Stimulated activated effector memory CD8-positive, alpha-beta T cell treated with anti-CD3 and anti-CD28 coated beads, Interleukin-12 subunit alpha, Interleukin-12 subunit beta, amount 100 ng/mL, for 72 hours (primary cell): ENCODE data around the gene SEC14L6.
A peak's percentile ranks its signal among the peaks of the same experiment; 100 is the strongest.

Experiments
- ATAC-seq: fragments of 150-1000 bp; cut with Tn5 transposase; 2 replicates; pipeline ENCODE4 v1.10.0; 2021
- DNase-seq, 2 donors: peaks; one replicate each; pipeline ENCODE4 v3.0.0; 2021 to 2022; ENCODE audit warnings: low spot score in 2 of 2
- H3K27ac Mint-ChIP-seq: one replicate; pipeline ENCODE4 v1.8.0; 2022; ENCODE audit warnings: mild to moderate bottlenecking, mixed read lengths
- H3K36me3 Mint-ChIP-seq: one replicate; pipeline ENCODE4 v1.8.0; 2022; ENCODE audit warnings: mild to moderate bottlenecking, mixed read lengths
- H3K4me1 Mint-ChIP-seq: one replicate; pipeline ENCODE4 v1.8.0; 2022; ENCODE audit warnings: mixed read lengths
- H3K4me3 Mint-ChIP-seq: one replicate; pipeline ENCODE4 v1.8.0; 2022; ENCODE audit warnings: mild to moderate bottlenecking, mixed read lengths
- H3K9me3 Mint-ChIP-seq: one replicate; pipeline ENCODE4 v1.8.0; 2022; ENCODE audit warnings: mixed read lengths

The SEC14L6 gene

DNA sequence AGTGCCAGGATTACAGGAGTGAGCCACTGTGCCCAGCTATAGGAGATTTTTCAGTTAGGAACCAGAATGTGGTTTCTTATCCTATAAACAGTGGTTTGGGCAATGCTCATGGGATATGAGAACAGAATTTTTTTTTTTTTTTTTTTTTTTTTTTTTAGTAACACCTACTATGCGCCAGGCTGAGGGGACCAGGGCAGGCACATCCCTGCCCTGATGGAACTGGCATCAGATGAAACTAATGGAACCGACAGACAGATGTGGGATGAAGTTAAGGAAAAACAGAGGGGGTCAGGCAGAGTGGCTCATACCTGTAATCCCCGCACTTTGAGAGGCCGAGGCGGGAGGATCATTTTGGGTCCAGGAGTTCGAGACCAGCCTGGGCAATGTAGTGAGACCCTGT is 45.9 kb downstream of the SEC14L6 start:
- no peaks in the 10 kb centered on the region for H3K36me3 Mint-ChIP-seq

DNA sequence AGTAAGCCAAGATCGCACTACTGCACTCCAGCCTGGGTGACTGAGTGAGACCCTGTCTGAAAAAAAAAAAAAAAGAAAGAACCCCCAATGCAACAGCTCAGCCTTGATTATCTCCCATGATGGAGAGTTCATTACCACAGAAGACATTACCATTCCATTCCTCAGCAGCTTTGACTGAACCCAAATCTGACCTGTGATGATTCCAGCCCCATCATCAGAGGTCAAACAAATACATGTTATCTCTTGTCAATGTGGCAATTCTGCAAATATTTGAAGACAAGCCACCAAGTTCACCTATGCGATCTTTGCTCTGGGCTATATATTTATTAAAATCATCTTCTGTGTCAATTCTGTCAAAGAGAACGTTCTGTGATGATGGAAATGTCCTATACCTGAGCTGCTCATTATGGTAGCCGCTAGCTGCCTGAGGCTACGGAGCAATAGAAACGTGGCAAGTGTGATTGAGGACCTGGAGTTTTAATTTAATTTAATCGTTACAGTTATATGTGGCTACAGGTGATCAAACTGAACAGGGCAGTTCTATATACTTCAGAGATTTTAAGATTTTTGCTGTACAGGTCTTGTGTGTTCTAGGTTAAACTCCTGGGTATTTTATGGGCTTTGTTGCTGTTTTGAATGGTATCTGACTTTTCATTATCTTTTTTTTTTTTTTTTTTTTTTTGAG is 48.9 kb downstream of the SEC14L6 start:
- no peaks in the 10 kb centered on the region for H3K9me3 Mint-ChIP-seq
- no peak for ATAC-seq
- H3K27ac Mint-ChIP-seq, result no peak overlapping the region
- DNase-seq, result no peak
- no peak overlapping the region for H3K4me3 Mint-ChIP-seq
- H3K36me3 Mint-ChIP-seq, result no peaks in the 10 kb centered on the region
- H3K4me1 Mint-ChIP-seq, result no peaks in the 10 kb centered on the region

More for the DNA sequence above, 45.9 kb downstream of the SEC14L6 start:
- Mint-ChIP-seq H3K4me1 (no peaks in the 10 kb centered on the region), H3K27ac (no peak overlapping the region), H3K9me3 (no peaks in the 10 kb centered on the region), H3K4me3 (no peak overlapping the region)
- ATAC-seq (no peak), DNase-seq (no peak)

GRCh38 chr22:30495041-30495784 is 51.3 kb downstream of the SEC14L6 start:
- ATAC-seq (no peak), DNase-seq (no peak)
- Mint-ChIP-seq H3K4me3 (no peak overlapping the region), H3K36me3 (no peaks in the 10 kb centered on the region), H3K4me1 (no peaks in the 10 kb centered on the region), H3K27ac (no peak overlapping the region), H3K9me3 (no peaks in the 10 kb centered on the region)

DNA sequence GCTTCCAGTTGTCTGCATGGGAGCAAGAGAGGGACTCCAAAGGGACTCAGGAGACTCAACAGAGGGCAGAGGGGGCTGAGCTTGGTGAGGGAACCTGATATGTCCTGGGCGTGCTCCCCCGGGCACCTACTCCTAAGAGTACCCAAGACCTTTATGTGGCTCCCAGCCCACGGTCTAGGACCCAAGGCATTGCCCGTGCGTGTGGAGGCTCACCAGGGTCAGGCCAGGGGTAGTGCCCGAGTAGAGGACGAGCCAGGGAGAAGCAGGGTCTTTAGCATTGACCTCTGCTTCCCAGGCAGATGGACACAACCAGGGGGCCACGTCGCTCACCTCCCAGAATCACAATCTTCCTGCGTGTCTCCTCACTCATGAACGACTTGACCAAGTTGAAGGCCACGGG is 54.4 kb downstream of the SEC14L6 start:
- ATAC-seq, result no peak
- no peak for DNase-seq
- Mint-ChIP-seq H3K4me1 (no peaks in the 10 kb centered on the region), H3K36me3 (no peaks in the 10 kb centered on the region), H3K9me3 (no peaks in the 10 kb centered on the region), H3K4me3 (no peak overlapping the region), H3K27ac (no peak overlapping the region)

DNA sequence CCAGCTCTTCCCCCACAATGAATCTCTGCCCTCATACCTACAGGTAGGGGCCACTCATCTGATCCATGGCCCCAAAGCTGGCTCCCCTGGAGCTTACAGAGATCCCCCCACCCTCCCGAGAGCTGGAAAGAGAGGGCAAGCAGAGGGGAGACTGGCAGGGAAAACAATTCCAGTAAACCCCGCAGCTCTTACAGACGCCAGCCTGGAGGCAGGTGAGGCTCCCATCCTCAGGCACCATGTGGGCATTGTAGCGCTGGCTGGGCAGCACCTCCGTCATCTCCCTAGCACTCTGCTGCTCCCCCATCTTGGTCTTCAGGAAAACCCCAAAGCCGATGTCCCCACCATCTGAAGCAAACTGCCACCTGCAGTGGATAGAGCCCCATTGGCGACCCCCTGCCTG is 55.2 kb downstream of the SEC14L6 start:
- H3K36me3 Mint-ChIP-seq, result no peaks in the 10 kb centered on the region
- H3K27ac Mint-ChIP-seq, result no peak overlapping the region

DNA sequence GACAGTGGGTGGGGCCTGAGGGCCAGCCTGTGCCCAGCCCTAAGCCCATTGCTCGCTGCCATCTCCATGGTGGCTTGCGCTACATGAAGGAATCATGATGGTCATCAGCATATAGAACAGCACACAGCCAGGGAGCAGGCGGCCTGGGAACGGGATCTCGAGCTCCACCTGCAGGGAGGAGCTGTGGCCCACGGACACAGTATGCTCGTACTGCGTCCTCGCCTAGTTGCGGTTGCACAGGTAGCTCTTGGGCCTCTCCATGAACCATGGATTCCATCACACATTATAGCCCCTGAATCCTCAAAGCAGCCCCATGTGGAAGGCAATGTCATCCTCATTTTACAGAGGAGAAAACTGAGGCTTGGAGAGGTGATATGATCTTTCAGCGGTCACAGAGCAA is 56.1 kb downstream of the SEC14L6 start:
- Mint-ChIP-seq H3K9me3 (no peaks in the 10 kb centered on the region), H3K36me3 (peaks cover 6% of the 10 kb centered on the region)

More for the DNA sequence above, 55.2 kb downstream of the SEC14L6 start:
- DNase-seq, result no peak
- ATAC-seq, result no peak
- no peaks in the 10 kb centered on the region for H3K4me1 Mint-ChIP-seq
- no peaks in the 10 kb centered on the region for H3K9me3 Mint-ChIP-seq
- H3K4me3 Mint-ChIP-seq, result no peak overlapping the region

GRCh38 chr22:30488121-30488520 is 58.4 kb downstream of the SEC14L6 start:
- no peaks in the 10 kb centered on the region for H3K9me3 Mint-ChIP-seq
- ATAC-seq (no peak), DNase-seq (no peak)
- no peaks in the 10 kb centered on the region for H3K4me1 Mint-ChIP-seq
- H3K27ac Mint-ChIP-seq, result no peak overlapping the region
- peaks cover 6% of the 10 kb centered on the region for H3K36me3 Mint-ChIP-seq
- no peak overlapping the region for H3K4me3 Mint-ChIP-seq

More for the DNA sequence above, 56.1 kb downstream of the SEC14L6 start:
- DNase-seq, result no peak
- no peak for ATAC-seq
- Mint-ChIP-seq H3K4me3 (no peak overlapping the region), H3K27ac (no peak overlapping the region), H3K4me1 (no peaks in the 10 kb centered on the region)

DNA sequence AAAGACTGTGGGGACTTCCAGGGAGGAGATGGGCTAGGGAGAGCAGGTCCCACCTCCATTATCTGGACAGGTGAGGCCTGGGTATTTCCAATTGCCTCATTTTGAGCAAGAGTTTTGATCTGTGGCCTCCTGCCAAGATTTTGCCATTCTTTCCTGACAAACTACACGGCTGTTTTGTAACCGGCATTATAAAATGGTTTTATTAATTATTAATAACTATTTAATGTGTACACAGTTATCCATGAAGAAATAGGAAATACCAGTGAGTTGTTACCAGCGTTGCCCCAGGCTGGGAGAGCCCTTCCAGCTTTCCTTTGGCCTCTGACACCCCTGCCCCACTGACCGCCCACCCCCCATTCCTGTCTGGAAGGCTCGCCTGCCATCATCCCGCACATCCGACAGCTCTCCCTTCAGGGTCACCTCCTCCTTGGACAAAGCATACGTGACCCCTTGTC is 59.9 kb downstream of the SEC14L6 start:
- ATAC-seq (no peak), DNase-seq (no peak)
- no peaks in the 10 kb centered on the region for H3K9me3 Mint-ChIP-seq
- no peak overlapping the region for H3K27ac Mint-ChIP-seq
- no peaks in the 10 kb centered on the region for H3K4me1 Mint-ChIP-seq
- H3K36me3 Mint-ChIP-seq, result peaks cover 6% of the 10 kb centered on the region
- H3K4me3 Mint-ChIP-seq, result no peak overlapping the region

DNA sequence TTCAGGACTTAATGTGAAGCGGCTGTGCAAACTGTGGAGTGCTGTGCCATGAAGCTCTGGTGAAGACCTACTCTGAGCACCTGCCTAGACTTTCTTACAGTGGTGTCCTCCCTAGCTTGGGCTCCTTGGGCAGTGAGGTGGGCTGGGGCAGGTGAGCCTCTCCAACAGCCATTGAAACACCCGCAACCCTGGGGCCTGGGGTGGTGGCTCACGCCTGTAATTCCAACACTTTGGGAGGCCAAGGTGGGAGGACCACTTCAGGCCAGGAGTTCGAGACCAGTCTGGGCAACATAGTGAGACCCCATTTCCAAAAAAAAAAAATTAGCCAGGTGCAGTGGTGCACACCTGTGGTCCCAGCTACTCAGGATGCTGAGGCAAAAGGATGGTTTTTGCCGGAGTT is 60.4 kb downstream of the SEC14L6 start:
- DNase-seq (no peak), ATAC-seq (no peak)
- Mint-ChIP-seq H3K4me1 (no peaks in the 10 kb centered on the region), H3K4me3 (no peak overlapping the region), H3K36me3 (peaks cover 6% of the 10 kb centered on the region), H3K9me3 (no peaks in the 10 kb centered on the region), H3K27ac (no peak overlapping the region)

DNA sequence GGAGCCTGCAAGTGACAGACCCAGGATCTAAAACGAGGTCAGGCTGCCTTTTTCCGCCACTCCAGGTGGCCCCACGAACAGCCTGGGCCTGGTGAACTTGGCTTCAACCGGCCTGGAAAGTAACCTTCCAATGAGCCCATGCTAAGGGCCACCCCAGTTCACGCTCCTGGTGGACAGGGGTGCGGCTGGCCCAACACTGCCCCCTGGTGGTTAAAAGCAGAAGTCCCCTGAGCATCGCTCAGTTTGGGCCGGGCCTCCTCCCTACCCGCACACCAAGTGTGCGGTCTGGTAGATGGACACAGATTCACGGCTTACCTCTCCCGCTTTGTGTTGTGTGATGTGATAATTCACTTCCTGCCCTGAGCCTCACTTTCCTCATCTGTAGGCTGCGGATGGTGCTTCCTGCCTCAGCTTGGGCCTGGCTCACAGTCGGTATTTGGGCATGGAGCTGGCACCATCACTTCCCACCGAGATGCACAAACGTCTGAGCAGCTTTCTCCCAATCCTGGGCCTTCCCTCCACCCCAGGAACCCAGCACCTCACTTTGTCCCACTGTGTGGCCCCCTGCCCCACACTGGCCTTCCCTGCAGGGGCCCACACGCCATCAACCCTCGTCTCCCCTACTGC is 61.1 kb downstream of the SEC14L6 start:
- ATAC-seq (peak; percentile 96), DNase-seq (peak; percentile 84 to 89)
- no peak overlapping the region for H3K4me3 Mint-ChIP-seq
- H3K27ac Mint-ChIP-seq, result no peak overlapping the region
- no peaks in the 10 kb centered on the region for H3K9me3 Mint-ChIP-seq
- H3K36me3 Mint-ChIP-seq, result peaks cover 6% of the 10 kb centered on the region
- H3K4me1 Mint-ChIP-seq, result no peaks in the 10 kb centered on the region

- H3K9me3 Mint-ChIP-seq, result no peaks in the 10 kb centered on the region
- ATAC-seq (no peak), DNase-seq (no peak)
- H3K36me3 Mint-ChIP-seq, result peaks cover 6% of the 10 kb centered on the region
- no peak overlapping the region for H3K27ac Mint-ChIP-seq
- H3K4me1 Mint-ChIP-seq, result no peaks in the 10 kb centered on the region
- no peak overlapping the region for H3K4me3 Mint-ChIP-seq
Measured at GRCh38 chr22:30483169-30483568, 63.4 kb downstream of the SEC14L6 start.

- ATAC-seq (no peak), DNase-seq (no peak)
- Mint-ChIP-seq H3K4me1 (no peaks in the 10 kb centered on the region), H3K4me3 (no peak overlapping the region), H3K27ac (no peak overlapping the region), H3K9me3 (no peaks in the 10 kb centered on the region), H3K36me3 (peaks cover 6% of the 10 kb centered on the region)
Measured at GRCh38 chr22:30481711-30482110, 64.8 kb downstream of the SEC14L6 start.

GRCh38 chr22:30479981-30480380 is 66.6 kb downstream of the SEC14L6 start:
- no peak overlapping the region for H3K27ac Mint-ChIP-seq
- DNase-seq, result no peak
- no peaks in the 10 kb centered on the region for H3K4me1 Mint-ChIP-seq
- no peak overlapping the region for H3K4me3 Mint-ChIP-seq
- no peaks in the 10 kb centered on the region for H3K36me3 Mint-ChIP-seq
- no peaks in the 10 kb centered on the region for H3K9me3 Mint-ChIP-seq
- ATAC-seq, result no peak

DNA sequence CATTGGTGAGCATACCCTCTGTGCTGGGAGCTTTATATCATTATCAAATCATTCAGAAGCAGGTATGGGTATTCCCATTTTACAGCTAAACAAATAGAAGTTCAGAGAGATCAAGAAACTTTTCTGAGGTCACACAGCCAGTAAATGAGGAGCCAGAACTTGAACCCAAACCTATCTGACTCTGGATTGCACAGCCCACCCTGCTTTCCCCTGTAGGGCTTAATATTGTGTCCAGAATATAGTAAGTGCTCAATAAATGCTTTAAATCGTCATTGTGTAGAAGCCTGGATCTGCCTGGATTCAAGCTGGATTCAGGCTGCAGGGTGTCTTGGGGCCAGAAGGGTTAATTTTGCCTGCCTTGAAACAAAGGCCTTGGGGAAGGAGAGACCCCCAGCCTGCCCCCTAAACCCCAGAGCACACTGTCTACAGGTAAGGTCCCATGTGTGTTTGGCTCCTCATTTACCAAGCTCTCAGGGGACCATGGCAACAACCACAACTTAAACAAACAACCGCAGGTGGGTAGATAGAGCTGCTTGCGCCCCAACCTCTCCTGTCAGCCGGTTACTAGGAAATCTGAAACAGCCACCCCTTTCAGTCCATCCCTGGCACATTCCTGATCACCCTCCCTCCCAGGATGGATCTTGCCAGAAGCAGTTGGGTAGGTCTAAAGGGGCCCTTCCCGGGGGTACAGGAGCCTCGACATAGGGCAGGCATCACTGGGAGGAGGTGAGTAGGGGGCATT is 71.7 kb downstream of the SEC14L6 start:
- Mint-ChIP-seq H3K27ac (no peak overlapping the region), H3K4me3 (no peak overlapping the region), H3K36me3 (no peaks in the 10 kb centered on the region), H3K4me1 (peaks cover 14% of the 10 kb centered on the region), H3K9me3 (no peaks in the 10 kb centered on the region)
- peak; percentile 66 for ATAC-seq
- no peak for DNase-seq

DNA sequence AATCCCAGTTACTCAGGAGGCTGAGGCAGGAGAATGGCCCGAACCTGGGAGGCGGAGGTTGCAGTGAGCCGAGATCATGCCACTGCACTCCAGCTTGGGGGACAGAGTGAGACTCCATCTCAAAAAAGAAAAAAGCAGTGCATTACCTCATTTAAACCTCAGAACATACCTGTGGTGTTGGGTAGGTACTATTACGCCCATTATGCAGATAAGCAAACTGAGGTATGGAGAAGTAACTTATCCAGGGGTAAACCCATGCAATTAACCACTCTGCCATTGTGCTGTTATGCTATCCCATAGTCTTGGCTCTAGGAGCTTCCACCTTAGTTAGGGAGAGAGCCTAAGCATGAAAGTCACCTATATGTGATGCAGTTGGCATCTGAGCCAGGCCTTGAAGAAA is 72.4 kb downstream of the SEC14L6 start:
- Mint-ChIP-seq H3K27ac (no peak overlapping the region), H3K36me3 (no peaks in the 10 kb centered on the region), H3K9me3 (no peaks in the 10 kb centered on the region), H3K4me3 (no peak overlapping the region), H3K4me1 (peaks cover 14% of the 10 kb centered on the region)
- ATAC-seq (no peak), DNase-seq (no peak)
